Measurements from ENCODE around the gene SPSB2.

SPSB2 gene

GRCh38 chr12:6854036-6854435, 19.1 kb downstream of the SPSB2 start:
- no peak for DNase-seq (ENCODE audit: low read depth, low spot score)
- no peak overlapping the region for H3K4me3 ChIP-seq (ENCODE audit: low read length)

GRCh38 chr12:6853626-6854025, 19.5 kb downstream of the SPSB2 start:
- no peak for DNase-seq (ENCODE audit: low read depth, low spot score)
- H3K4me3 ChIP-seq (ENCODE audit: low read length): peak overlapping the region; percentile 92; the same call in 1 of the 2 replicates

GRCh38 chr12:6852651-6853354, 20.3 kb downstream of the SPSB2 start:
- DNase-seq (ENCODE audit: low read depth, low spot score): peak; percentile 42
- peak overlapping the region; percentile 92 for H3K4me3 ChIP-seq (ENCODE audit: low read length)

- DNase-seq (ENCODE audit: low read depth, low spot score): peak; percentile 99
- H3K4me3 ChIP-seq (ENCODE audit: low read length): peak within 1 kb of the TSS; percentile 92
Observed at GRCh38 chr12:6851921-6852650, 21.0 kb downstream of the SPSB2 start, which contains the start of gene USP5. Gene USP5 (plus strand): TSS chr12:6852150. CDS start chr12:6852180, 30 bp downstream.

- peak within 1 kb of the TSS; percentile 92 for H3K4me3 ChIP-seq (ENCODE audit: low read length)
Observed at GRCh38 chr12:6851153-6851920, 21.8 kb downstream of the SPSB2 start, which contains the start of gene CDCA3. Gene CDCA3 (minus strand): TSS chr12:6851286. CDS start chr12:6850952, 334 bp downstream.

GRCh38 chr12:6850796-6851152, 22.3 kb downstream of the SPSB2 start:
- peak overlapping the region; percentile 92 for H3K4me3 ChIP-seq (ENCODE audit: low read length)
- no peak for DNase-seq (ENCODE audit: low read depth, low spot score)

More at GRCh38 chr12:6851153-6851920, 21.8 kb downstream of the SPSB2 start, which contains the start of gene CDCA3:
- DNase-seq (ENCODE audit: low read depth, low spot score): peak; percentile 99

- H3K4me3 ChIP-seq (ENCODE audit: low read length): peak overlapping the region; percentile 92
- DNase-seq (ENCODE audit: low read depth, low spot score): no peak
Observed at GRCh38 chr12:6849976-6850560, 23.0 kb downstream of the SPSB2 start.

GRCh38 chr12:6849427-6849826, 23.7 kb downstream of the SPSB2 start:
- DNase-seq (ENCODE audit: low read depth, low spot score): no peak
- no peak overlapping the region for H3K4me3 ChIP-seq (ENCODE audit: low read length)

- DNase-seq (ENCODE audit: low read depth, low spot score): no peak
- H3K4me3 ChIP-seq (ENCODE audit: low read length): no peak overlapping the region
Observed at GRCh38 chr12:6847676-6848075, 25.4 kb downstream of the SPSB2 start.

GRCh38 chr12:6846316-6846869, 26.7 kb downstream of the SPSB2 start:
- H3K4me3 ChIP-seq (ENCODE audit: low read length): no peak overlapping the region
- DNase-seq (ENCODE audit: low read depth, low spot score): no peak

- no peak for DNase-seq (ENCODE audit: low read depth, low spot score)
- H3K4me3 ChIP-seq (ENCODE audit: low read length): no peak overlapping the region
Observed at GRCh38 chr12:6845395-6845794, 27.7 kb downstream of the SPSB2 start.

GRCh38 chr12:6843118-6843902, 29.8 kb downstream of the SPSB2 start:
- no peak for DNase-seq (ENCODE audit: low read depth, low spot score)
- H3K4me3 ChIP-seq (ENCODE audit: low read length): no peak overlapping the region

GRCh38 chr12:6842075-6842474, 31.0 kb downstream of the SPSB2 start:
- DNase-seq (ENCODE audit: low read depth, low spot score): no peak
- no peak overlapping the region for H3K4me3 ChIP-seq (ENCODE audit: low read length)

GRCh38 chr12:6840761-6841515, 32.2 kb downstream of the SPSB2 start, which contains the start of gene GNB3:
Gene GNB3 (plus strand): TSS chr12:6840925. CDS start chr12:6841288, 363 bp downstream.
- no peak for DNase-seq (ENCODE audit: low read depth, low spot score)

GRCh38 chr12:6840330-6840729, 32.8 kb downstream of the SPSB2 start:
- H3K4me3 ChIP-seq (ENCODE audit: low read length): no peak overlapping the region
- DNase-seq (ENCODE audit: low read depth, low spot score): no peak

More at GRCh38 chr12:6840761-6841515, 32.2 kb downstream of the SPSB2 start, which contains the start of gene GNB3:
- no peak within 1 kb of the TSS for H3K4me3 ChIP-seq (ENCODE audit: low read length)

- no peak overlapping the region for H3K4me3 ChIP-seq (ENCODE audit: low read length)
- no peak for DNase-seq (ENCODE audit: low read depth, low spot score)
Observed at GRCh38 chr12:6839482-6840201, 33.5 kb downstream of the SPSB2 start.

- DNase-seq (ENCODE audit: low read depth, low spot score): no peak
- H3K4me3 ChIP-seq (ENCODE audit: low read length): no peak overlapping the region
Observed at GRCh38 chr12:6838854-6839253, 34.2 kb downstream of the SPSB2 start.

Data from Jurkat, Clone E6-1 (cell line).